ENCODE measurements around the gene HNRNPL.

GRCh38 chr19:38846097-38846496, 3.7 kb downstream of the HNRNPL start:
- TF ChIP-seq CTCF (conservative IDR thresholded peaks at IDR 0.05; ENCODE audit: low read depth, low read length): no peak
- no peak for TF ChIP-seq EZH2 (IDR thresholded peaks at IDR 0.05; ENCODE audit: borderline replicate concordance, low read depth, low read length, poor library complexity, severe bottlenecking)

Measured in A673 (cell line).